ENCODE data around the gene ABHD17C.

ABHD17C gene

GRCh38 chr15:80787316-80787715 is 92.2 kb downstream of the ABHD17C start:
- no peak for DNase-seq (ENCODE audit: low read depth)

GRCh38 chr15:80788536-80788935 is 93.4 kb downstream of the ABHD17C start:
- no peak for DNase-seq (ENCODE audit: low read depth)

- no peak for DNase-seq (ENCODE audit: low read depth)
These were observed 94.2 kb downstream of the ABHD17C start for GRCh38 chr15:80789296-80789695.

- DNase-seq (ENCODE audit: low read depth) = no peak
These were observed 94.7 kb downstream of the ABHD17C start for GRCh38 chr15:80789796-80790195.

- no peak for DNase-seq (ENCODE audit: low read depth)
These were observed 95.1 kb downstream of the ABHD17C start for GRCh38 chr15:80790236-80790635.

- DNase-seq (ENCODE audit: low read depth) = no peak
These were observed 95.9 kb downstream of the ABHD17C start for GRCh38 chr15:80791004-80791403.

GRCh38 chr15:80796407-80796806 is 101.3 kb downstream of the ABHD17C start:
- no peak for DNase-seq (ENCODE audit: low read depth)

- DNase-seq (ENCODE audit: low read depth) = no peak
These were observed 103.8 kb downstream of the ABHD17C start for GRCh38 chr15:80798911-80799310.

GRCh38 chr15:80800067-80800466 is 105.0 kb downstream of the ABHD17C start:
- DNase-seq (ENCODE audit: low read depth) = no peak

- no peak for DNase-seq (ENCODE audit: low read depth)
These were observed 107.0 kb downstream of the ABHD17C start for GRCh38 chr15:80801891-80802680.

- DNase-seq (ENCODE audit: low read depth) = peak; percentile 41
These were observed 108.7 kb downstream of the ABHD17C start for GRCh38 chr15:80803580-80804525.

GRCh38 chr15:80804970-80805495 is 109.9 kb downstream of the ABHD17C start:
- DNase-seq (ENCODE audit: low read depth) = peak; percentile 26

Measured in activated T-cell treated with anti-CD3 and anti-CD28 coated beads for 24 hours (primary cell).